HUES6 (cell line): ENCODE measurements around the gene ODF2L.

Source experiments
- H3K27ac ChIP-seq: 2 replicates; pipeline ENCODE4 v1.7.0; 2013; ENCODE audit warnings: low read depth, mild to moderate bottlenecking, low read length, inconsistent platforms
- H3K27me3 ChIP-seq: 2 replicates; pipeline ENCODE4 v1.6.1; 2013; ENCODE audit warnings: low read length; ENCODE audit not compliant: control insufficient read depth, insufficient read depth
- H3K36me3 ChIP-seq: 2 replicates; pipeline ENCODE4 v1.6.1; 2013; ENCODE audit warnings: low read length; ENCODE audit not compliant: control insufficient read depth, insufficient read depth
- H3K4me1 ChIP-seq: 2 replicates; pipeline ENCODE4 v1.6.1; 2013; ENCODE audit warnings: low read length; ENCODE audit not compliant: control insufficient read depth, insufficient read depth
- H3K4me3 ChIP-seq: 2 replicates; pipeline ENCODE4 v1.5.1; 2013; ENCODE audit warnings: low read depth, low read length
- H3K9ac ChIP-seq: one replicate; pipeline ENCODE4 v1.6.1; 2013; ENCODE audit warnings: mild to moderate bottlenecking, low read length
- H3K9me3 ChIP-seq: 2 replicates; pipeline ENCODE4 v1.6.1; 2013; ENCODE audit warnings: low read depth, low read length; ENCODE audit not compliant: control insufficient read depth, insufficient read depth

Gene ODF2L, protein sequence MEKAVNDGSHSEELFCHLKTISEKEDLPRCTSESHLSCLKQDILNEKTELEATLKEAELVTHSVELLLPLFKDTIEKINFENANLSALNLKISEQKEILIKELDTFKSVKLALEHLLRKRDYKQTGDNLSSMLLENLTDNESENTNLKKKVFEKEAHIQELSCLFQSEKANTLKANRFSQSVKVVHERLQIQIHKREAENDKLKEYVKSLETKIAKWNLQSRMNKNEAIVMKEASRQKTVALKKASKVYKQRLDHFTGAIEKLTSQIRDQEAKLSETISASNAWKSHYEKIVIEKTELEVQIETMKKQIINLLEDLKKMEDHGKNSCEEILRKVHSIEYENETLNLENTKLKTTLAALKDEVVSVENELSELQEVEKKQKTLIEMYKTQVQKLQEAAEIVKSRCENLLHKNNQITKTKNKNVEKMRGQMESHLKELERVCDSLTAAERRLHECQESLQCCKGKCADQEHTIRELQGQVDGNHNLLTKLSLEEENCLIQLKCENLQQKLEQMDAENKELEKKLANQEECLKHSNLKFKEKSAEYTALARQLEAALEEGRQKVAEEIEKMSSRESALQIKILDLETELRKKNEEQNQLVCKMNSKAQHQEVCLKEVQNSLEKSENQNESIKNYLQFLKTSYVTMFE

GRCh38 chr1:86395751-86396497, at the start of gene ODF2L:
Gene ODF2L, minus strand, starts transcription at chr1:86396323. Its CDS starts 9,296 bp downstream, at chr1:86387027.
- H3K9ac ChIP-seq: peak within 1 kb of the TSS; percentile 84
- no peaks in the 10 kb centered on the region; the same call in 1 of the 2 replicates for H3K27me3 ChIP-seq
- H3K9me3 ChIP-seq: peaks cover 2% of the 10 kb centered on the region; the same call in 1 of the 2 replicates
- peak within 1 kb of the TSS; percentile 59; the same call in 1 of the 2 replicates for H3K27ac ChIP-seq
- H3K4me1 ChIP-seq: peaks cover 8% of the 10 kb centered on the region
- no peaks in the 10 kb centered on the region for H3K36me3 ChIP-seq
- peak within 1 kb of the TSS; percentile 95 for H3K4me3 ChIP-seq

DNA sequence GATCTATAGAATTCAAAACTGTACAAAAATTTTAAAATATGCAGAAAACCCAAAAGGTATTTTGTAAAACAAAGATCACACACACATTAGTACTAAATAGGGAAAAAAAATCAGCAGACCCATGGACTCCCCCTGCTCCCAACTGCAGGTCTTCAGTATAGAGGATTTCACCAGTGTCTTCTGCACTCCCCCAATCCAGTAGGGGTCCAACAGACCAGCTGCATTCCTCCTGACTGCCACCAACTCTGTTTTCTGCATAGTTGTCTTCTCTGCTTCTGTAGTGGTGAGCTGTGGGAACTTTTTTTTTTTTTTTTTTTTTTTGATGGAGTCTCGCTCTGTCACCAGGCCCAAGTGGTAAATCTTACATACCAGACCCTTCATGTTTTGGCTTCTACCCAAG, 49.8 kb upstream of the ODF2L start:
- Histone ChIP-seq H3K9me3 (no peaks in the 10 kb centered on the region), H3K36me3 (no peaks in the 10 kb centered on the region), H3K27ac (no peak overlapping the region), H3K27me3 (no peaks in the 10 kb centered on the region), H3K9ac (no peak overlapping the region), H3K4me3 (no peak overlapping the region), H3K4me1 (peaks cover 4% of the 10 kb centered on the region)

DNA sequence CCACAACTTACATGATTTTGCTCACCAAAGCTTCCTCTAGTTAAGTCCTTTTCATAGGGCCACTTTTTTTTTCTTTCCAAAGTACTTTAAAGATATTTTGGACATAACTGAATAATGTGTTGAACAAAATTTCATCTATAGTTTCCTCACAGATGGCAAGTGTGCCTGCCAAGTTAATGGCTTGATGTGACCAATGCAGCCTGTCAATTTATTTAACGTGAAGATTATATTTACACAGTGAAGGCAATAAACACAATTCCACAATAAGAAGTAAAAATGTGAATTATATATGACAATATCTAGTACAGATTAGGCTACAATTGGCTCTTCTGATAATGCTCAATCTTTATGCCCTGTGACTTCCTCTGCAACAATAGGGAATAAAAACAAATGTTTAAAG, 45.9 kb upstream of the ODF2L start:
- Histone ChIP-seq H3K4me3 (no peak overlapping the region), H3K27ac (no peak overlapping the region), H3K9ac (no peak overlapping the region), H3K27me3 (no peaks in the 10 kb centered on the region), H3K9me3 (no peaks in the 10 kb centered on the region), H3K36me3 (no peaks in the 10 kb centered on the region), H3K4me1 (no peaks in the 10 kb centered on the region)

- Histone ChIP-seq H3K9ac (no peak overlapping the region), H3K27me3 (no peaks in the 10 kb centered on the region), H3K4me1 (no peaks in the 10 kb centered on the region)
These were observed 45.5 kb upstream of the ODF2L start for GRCh38 chr1:86441581-86441980.

GRCh38 chr1:86436041-86436440, 39.9 kb upstream of the ODF2L start:
- Histone ChIP-seq H3K27me3 (no peaks in the 10 kb centered on the region), H3K4me3 (no peak overlapping the region), H3K9ac (no peak overlapping the region), H3K9me3 (no peaks in the 10 kb centered on the region), H3K27ac (no peak overlapping the region), H3K36me3 (no peaks in the 10 kb centered on the region), H3K4me1 (no peaks in the 10 kb centered on the region)

More at GRCh38 chr1:86441581-86441980, 45.5 kb upstream of the ODF2L start:
- no peak overlapping the region for H3K4me3 ChIP-seq
- H3K27ac ChIP-seq: no peak overlapping the region
- H3K36me3 ChIP-seq: no peaks in the 10 kb centered on the region
- H3K9me3 ChIP-seq: no peaks in the 10 kb centered on the region

DNA sequence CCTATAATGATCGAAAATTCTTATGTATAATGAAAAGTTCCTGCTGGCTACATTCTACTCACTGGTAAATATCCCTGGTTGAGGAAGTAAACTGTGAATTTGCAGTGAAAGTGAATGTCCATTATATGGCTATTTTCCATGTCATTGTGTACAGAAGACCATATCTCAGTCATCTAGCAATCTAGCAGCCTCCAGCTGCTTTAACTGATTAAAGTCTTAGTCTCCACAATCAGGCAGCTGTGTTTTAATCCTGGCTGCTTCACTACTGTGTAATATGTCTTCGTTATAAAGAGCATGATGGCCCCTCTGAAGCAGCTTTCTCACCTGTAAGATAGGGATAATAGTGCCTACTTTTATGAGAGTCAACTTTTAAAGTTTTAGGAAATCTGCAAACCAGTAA, 39.2 kb upstream of the ODF2L start:
- no peak overlapping the region for H3K9ac ChIP-seq
- no peaks in the 10 kb centered on the region for H3K4me1 ChIP-seq
- no peak overlapping the region for H3K27ac ChIP-seq
- no peaks in the 10 kb centered on the region for H3K27me3 ChIP-seq
- H3K36me3 ChIP-seq: no peaks in the 10 kb centered on the region
- H3K4me3 ChIP-seq: no peak overlapping the region
- no peaks in the 10 kb centered on the region for H3K9me3 ChIP-seq

DNA sequence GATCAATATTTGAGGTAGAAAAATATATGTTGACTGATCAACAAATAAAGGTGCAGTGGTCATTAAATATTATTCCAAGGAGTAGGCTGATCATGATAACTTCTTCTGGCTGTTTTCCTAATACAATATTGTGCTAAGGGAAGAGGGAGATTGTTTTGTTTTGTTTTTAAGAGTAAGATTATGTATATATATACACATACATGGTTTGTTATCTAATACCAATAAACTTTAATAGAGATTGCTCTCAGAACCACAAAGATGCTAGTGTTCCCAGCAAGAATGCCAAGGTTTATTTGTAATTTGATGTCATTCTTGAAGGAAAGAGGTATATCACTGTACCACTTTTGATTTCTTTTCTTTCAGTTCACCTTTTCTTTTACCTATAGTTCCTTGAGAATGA, 37.9 kb upstream of the ODF2L start:
- Histone ChIP-seq H3K27ac (no peak overlapping the region), H3K27me3 (no peaks in the 10 kb centered on the region), H3K4me3 (no peak overlapping the region), H3K9me3 (no peaks in the 10 kb centered on the region), H3K4me1 (no peaks in the 10 kb centered on the region), H3K9ac (no peak overlapping the region), H3K36me3 (no peaks in the 10 kb centered on the region)

- Histone ChIP-seq H3K9ac (no peak overlapping the region), H3K36me3 (no peaks in the 10 kb centered on the region), H3K27me3 (no peaks in the 10 kb centered on the region), H3K9me3 (no peaks in the 10 kb centered on the region), H3K4me3 (no peak overlapping the region), H3K4me1 (no peaks in the 10 kb centered on the region), H3K27ac (no peak overlapping the region)
These were observed 34.3 kb upstream of the ODF2L start for GRCh38 chr1:86430376-86430775.

DNA sequence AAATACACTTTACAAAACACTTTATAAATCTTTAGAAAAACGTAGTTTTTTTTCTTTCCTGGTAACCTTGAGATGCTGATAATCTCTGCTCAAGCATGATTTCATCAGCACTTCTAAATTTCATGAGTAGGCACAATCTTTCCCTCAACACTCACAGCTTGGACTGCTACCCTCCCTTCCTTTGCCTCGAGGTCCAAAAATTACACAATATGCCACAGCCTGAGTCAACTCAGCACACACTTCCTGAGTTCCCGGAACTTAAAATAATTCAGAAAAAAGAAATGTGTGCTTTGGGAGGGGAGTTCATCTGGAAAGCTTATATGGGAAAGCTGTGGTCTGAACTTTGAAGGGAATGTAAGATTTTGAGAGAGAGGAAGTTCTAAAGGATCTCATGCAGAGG, 33.7 kb upstream of the ODF2L start:
- Histone ChIP-seq H3K9ac (no peak overlapping the region), H3K27ac (no peak overlapping the region), H3K27me3 (no peaks in the 10 kb centered on the region)

GRCh38 chr1:86429122-86429725, 33.1 kb upstream of the ODF2L start:
- no peak overlapping the region for H3K9ac ChIP-seq
- no peaks in the 10 kb centered on the region for H3K4me1 ChIP-seq
- H3K27ac ChIP-seq: no peak overlapping the region

More for the DNA sequence above, 33.7 kb upstream of the ODF2L start:
- Histone ChIP-seq H3K4me3 (no peak overlapping the region), H3K4me1 (no peaks in the 10 kb centered on the region), H3K9me3 (no peaks in the 10 kb centered on the region), H3K36me3 (no peaks in the 10 kb centered on the region)

More at GRCh38 chr1:86429122-86429725, 33.1 kb upstream of the ODF2L start:
- Histone ChIP-seq H3K36me3 (no peaks in the 10 kb centered on the region), H3K4me3 (no peak overlapping the region), H3K9me3 (no peaks in the 10 kb centered on the region), H3K27me3 (no peaks in the 10 kb centered on the region)
